ENCODE data around the gene PODXL2.
A peak's percentile ranks its signal among the peaks of the same experiment; 100 is the strongest.

Gene PODXL2, protein sequence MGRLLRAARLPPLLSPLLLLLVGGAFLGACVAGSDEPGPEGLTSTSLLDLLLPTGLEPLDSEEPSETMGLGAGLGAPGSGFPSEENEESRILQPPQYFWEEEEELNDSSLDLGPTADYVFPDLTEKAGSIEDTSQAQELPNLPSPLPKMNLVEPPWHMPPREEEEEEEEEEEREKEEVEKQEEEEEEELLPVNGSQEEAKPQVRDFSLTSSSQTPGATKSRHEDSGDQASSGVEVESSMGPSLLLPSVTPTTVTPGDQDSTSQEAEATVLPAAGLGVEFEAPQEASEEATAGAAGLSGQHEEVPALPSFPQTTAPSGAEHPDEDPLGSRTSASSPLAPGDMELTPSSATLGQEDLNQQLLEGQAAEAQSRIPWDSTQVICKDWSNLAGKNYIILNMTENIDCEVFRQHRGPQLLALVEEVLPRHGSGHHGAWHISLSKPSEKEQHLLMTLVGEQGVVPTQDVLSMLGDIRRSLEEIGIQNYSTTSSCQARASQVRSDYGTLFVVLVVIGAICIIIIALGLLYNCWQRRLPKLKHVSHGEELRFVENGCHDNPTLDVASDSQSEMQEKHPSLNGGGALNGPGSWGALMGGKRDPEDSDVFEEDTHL

DNA sequence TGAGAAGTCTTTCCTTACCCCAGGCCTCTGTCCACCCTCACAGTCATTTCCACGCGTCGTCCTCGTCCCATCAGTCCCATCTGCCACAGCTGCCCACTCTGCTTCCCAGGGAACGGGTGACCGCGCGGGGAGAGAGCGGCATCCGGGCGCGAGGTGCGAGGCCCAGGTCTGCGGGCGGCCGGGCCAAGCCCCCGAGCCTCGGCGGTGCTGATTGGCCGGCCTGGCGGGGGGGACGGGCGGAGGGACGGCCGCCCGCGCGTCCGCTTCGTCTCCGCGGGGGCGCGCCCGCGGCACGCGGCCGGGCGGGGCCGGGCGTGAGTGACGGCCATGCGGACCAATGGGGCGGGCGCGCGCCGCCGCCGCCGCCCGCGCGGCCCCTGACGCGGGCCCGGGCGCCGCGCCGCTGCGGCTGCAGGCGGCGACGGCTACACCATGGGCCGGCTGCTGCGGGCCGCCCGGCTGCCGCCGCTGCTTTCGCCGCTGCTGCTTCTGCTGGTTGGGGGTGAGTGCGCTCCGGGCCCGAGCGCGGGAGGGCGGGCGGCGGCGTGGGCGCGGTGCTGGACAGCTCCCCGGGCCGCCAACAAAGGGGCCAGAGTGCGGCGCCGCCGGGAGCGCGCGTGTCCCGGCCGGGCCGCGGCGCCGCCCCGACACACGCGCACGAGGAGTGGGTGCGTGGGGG, at the start of gene PODXL2:
TSS of gene PODXL2 (plus strand) at position 398 of the 679 bp plus-strand sequence. CDS start at position 433, 35 bp downstream.
- no peak for DNase-seq (ENCODE audit: extremely low read depth in 1 of 2, low read depth in 1 of 2)

DNA sequence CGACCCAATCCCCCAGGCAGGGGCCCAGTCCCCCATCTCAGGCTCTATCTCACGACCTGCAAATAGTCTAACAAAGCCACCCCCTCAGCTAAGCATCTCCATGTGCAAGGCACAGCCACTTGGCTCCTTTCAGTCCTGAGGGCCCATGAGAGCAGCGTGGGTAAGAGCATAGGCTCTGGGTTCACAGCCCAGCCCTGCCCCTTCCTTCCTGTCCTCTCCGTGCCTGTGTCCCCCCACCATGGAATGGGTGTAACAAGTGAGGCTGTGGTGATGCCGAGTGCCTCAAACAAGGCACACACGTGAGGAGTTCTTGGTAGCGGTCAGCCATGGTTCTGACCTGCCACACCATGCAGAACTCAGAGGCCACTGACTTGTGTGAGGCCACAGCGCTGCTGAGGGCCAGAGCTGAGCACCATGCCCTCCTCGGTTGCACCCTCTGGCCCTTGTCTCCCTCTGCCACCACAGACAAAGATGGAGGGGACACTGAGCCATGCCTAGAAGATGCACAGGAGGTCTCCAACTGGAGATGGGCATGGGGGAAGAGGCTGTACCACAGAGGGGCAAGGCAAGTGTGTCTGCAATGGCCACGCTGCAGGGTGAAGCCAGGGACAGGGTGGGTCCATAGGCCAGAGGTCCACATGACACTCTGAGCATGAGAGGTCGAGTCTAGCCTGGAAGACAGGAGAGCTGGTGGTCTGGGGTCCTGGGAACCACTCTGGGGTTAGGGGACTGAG, 48.5 kb upstream of the PODXL2 start:
- no peak for DNase-seq (ENCODE audit: extremely low read depth in 1 of 2, low read depth in 1 of 2)

DNA sequence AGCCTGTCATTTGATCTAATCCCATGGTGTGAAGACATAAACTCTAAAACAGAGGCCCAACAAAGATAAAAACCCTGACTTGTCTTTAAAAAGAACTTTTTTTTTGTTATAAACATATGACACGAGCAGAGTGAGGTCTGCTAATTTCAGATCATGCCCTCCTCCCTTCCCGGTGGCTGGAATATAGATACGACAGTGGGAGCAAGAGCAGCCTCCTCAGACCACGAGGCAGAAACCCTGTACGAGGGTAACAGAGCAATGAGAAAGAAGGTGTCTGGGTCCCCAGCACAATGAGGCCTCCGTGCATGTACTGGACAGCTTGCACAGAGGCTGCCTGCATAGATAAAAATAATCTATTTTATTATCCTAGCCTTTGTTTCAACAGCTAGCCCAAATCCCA, 44.3 kb upstream of the PODXL2 start:
- DNase-seq (ENCODE audit: extremely low read depth in 1 of 2, low read depth in 1 of 2): no peak

DNA sequence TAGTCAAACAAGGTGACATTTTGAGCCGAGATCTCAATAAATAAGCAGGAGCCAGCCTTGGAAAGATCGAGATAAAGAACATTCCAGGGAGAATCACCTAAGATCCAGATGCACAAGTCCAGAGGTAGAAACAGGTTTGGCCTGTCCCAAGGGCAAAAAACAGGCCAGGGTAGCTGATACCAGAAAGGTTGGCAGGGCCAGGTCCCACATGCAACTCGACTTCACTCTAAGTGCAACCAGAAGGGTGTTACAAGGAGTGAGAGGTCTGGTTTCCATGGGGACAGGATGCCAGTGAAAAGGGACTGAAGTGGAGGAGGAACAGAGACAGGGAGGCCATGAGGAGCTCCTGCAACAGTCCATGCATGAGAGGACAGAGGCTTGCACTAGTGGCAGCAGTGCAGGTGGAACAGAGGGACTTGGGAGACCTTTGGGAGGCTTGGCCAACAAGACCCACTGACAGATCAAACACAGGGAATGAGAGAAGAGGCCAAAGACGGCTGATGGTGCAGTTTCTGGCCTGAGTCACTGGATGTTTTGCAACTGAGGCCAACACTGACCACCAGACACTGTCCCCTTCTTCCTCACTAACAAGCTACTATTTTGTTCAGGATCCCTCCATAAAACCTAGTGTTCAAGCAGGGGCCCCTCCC, 43.7 kb upstream of the PODXL2 start:
- DNase-seq (ENCODE audit: extremely low read depth in 1 of 2, low read depth in 1 of 2): no peak

DNA sequence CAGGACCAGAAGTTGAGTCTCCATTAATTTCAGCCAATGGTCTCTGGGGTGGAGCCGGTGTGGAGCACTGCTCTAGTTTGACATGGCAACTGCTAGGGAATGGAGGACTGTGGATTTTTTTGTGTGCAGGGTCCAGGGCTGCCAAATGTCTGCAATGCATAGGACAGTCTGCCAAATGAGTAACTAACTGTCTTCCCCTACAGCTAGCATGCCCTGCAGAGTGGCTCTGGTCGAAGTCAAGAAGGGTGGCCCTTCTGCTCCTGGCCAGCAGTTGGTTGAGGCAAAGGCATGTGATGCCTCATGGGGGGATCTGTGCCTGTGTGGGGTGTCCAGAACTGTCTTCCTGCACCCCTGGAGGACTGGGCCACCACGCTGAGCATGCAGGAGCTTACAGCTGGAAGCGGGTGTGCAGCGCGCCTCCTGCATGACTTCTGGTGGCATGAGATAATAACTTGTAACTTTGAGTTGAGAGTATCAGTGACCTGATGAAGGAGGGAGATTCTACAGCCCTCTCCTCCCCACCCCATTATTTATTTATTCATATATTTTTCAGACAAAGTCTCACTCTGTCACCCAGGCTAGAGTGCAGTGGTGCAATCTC, 43.1 kb upstream of the PODXL2 start:
- no peak for DNase-seq (ENCODE audit: extremely low read depth in 1 of 2, low read depth in 1 of 2)

DNA sequence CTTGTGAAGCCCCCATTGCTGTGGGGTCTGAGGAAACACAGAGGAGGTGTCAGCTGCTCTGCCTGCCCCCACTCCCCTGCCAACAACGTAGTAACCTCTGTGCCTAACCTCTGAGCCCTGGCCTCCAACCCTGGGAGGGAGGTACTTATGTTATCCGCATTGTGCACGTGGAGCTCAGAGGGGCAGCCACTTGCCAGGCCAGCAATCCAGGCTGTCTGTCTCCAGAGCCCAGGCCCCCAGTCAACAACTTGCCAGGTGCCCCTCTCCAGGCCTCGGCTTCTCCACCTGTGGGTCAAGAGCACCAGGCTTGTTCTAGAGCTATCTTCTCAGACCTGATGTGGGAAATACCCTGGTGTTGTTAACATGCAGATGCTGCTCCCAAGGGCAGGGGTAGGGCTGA, 41.1 kb upstream of the PODXL2 start:
- DNase-seq (ENCODE audit: extremely low read depth in 1 of 2, low read depth in 1 of 2): no peak

DNA sequence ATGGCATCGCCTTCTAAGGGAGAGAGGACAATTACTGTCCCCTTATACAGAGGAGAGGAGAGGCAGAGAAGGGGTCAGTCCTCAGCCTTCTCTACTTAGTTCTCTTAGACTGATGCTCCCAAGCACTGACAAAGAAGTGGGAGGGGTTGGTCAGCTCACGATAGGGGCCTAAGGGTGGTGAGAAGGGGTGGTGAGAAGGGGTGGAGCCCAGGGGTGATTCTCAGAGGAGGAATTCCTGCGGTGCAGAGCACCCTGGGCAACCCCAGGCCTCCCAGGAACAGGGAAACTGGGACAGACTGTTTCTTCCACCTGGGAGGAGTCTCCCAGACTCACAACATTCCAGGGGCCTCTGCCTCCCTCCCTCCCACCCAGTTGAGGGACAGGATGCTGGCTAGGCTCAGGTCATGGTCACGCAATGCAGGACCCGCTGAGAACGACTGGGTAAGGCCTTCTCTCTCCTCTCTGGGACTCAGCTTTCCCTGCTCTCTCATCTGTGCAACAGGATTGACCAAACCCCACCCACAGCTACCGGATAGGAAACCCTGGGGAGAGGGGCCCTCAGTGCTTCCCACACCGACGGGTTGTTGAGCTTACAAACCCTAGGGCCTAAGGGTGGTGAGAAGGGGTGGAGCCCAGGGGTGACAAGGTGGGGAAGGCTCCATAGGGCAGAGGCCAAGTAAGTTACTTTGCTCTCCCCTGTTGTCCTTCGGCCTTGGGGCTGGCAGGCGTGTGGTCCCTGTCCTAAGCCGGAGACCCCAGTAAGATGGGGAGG, 40.0 kb upstream of the PODXL2 start:
- DNase-seq (ENCODE audit: extremely low read depth in 1 of 2, low read depth in 1 of 2): peak in 1 of 2 donors; percentile 31

DNA sequence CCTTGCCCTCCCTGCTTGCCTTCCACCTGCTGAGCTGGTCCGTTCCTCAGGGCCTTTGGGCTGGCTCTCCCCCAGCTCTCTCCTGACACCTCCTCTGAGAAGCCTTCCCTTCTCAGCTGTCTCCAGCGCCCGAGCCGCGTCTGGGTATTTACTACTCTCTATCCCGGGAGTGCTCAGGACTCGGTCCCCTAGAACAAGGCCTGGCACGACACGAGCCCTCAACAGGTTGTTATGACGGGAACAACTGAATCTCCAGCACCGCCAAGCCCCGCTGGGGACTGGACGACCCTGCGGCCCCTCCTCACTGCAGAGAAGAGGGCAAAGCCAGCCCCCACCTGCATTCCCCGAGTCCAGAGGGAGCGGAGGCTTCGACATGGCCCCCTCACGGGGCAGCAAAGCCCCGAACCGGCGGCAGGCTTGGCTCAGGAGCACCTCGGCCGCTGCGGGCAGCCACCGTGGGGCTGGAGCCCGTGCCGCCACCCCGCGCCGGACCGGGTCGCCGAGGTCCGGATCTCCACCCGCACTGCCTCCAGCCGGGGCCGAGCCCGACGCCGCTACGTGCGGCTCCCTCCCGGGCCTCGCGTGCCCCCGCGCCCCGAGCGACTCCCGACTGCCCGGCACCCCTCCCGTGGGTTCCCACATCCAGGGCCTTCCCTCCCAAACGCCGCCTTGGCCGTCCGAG, 39.2 kb upstream of the PODXL2 start:
- DNase-seq (ENCODE audit: extremely low read depth in 1 of 2, low read depth in 1 of 2): no peak

DNA sequence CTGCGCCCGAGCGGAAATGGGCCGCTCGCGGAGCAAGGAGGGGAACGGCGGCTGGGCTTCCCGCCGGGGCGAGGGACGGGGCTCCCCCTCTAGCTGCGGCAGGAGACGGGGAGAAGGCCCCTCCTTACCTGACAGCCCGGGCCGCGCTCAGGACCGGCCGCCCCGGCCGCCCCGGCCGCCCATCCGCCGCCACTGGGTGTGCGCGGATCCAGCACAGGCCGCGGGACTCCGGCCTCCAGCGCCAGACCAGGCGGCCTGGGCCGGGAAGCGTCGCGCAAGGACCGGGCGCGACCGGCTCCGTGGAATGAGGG, 38.7 kb upstream of the PODXL2 start:
- DNase-seq (ENCODE audit: extremely low read depth in 1 of 2, low read depth in 1 of 2): no peak

DNA sequence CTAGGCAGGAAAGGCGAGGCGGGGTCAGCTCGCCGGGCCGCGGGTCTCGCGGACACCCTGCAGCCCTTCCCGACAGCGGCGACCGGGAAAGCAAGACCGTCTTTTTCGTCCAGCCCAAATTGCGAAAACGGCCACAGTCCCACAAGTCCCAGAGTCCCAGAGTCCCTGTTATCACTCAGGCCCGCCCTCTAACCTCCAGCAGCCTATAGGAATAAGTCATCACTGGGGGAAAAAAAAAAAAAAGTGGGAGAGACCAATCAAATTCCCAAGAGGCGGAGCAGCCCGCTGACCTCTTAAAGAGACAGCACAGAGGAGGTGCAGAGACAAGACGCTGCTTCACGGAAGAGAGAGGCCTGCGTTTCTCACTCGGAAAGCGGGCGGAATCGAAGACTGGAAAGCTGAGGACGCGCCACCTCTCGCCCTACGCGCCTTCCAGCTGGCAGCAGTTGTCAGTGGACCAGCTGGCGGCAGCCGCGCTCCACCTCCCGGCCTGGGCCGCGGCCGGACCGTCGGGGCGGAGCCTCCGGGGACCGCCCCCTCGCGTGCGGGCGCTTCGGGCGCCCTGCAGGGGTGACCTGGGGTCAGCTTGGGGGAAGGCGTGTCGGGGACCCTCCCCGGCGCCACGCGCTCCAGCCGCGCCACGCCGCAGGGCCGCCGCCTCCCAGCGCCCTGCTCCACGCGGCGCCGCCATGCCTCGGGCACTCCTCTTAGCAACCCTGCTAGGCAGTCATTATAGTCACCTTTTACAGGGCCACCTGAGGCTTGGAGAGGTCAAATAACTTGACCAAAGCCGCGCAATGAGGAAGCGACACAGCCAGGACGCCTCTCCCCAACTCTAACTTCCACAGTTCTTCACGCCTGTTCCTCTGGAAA, 38.2 kb upstream of the PODXL2 start, which contains the start of gene TPRA1:
TSS of gene TPRA1 (minus strand) at position 141 of the 873 bp plus-strand sequence. CDS start 10,587 bp downstream, outside the sequence.
- peak; percentile 62 to 78 for DNase-seq (ENCODE audit: extremely low read depth in 1 of 2, low read depth in 1 of 2)

DNA sequence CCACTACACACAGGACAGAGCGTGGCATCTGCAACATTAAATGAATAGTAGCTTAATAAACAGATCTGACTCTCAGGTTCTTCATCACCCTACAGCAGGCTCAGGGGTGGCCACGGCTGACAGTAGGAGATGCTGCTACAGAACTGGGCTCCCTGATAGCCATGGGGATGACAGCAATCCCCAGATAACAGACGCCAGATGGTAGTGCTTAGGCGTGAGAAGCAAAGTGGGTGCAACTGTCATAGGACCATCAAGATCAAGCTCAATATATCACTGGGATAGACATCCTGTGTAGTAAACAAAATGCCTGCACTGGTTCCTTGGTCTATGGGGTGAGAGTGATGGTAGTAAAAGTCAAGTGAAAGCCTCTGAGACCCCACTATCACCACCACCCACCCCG, 35.8 kb upstream of the PODXL2 start:
- no peak for DNase-seq (ENCODE audit: extremely low read depth in 1 of 2, low read depth in 1 of 2)

DNA sequence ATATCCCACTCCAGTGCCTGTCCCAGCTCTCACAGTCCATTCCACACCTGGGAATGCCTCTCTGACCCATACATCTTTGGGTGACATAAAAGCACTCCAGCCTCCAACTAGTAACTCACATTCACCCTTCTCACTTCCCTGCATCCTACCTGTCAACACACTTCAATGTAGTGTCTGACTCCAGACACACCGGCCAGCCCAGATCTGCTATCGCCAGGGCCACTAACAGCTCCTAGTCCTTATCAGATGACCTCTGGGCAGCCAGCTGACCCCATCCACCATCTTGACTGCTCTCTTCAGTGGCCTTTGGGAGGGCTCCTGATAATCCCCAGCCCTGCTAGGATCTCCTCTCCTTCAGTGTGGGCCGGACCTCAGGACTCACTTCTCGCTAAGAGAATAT, 33.7 kb upstream of the PODXL2 start:
- no peak for DNase-seq (ENCODE audit: extremely low read depth in 1 of 2, low read depth in 1 of 2)

DNA sequence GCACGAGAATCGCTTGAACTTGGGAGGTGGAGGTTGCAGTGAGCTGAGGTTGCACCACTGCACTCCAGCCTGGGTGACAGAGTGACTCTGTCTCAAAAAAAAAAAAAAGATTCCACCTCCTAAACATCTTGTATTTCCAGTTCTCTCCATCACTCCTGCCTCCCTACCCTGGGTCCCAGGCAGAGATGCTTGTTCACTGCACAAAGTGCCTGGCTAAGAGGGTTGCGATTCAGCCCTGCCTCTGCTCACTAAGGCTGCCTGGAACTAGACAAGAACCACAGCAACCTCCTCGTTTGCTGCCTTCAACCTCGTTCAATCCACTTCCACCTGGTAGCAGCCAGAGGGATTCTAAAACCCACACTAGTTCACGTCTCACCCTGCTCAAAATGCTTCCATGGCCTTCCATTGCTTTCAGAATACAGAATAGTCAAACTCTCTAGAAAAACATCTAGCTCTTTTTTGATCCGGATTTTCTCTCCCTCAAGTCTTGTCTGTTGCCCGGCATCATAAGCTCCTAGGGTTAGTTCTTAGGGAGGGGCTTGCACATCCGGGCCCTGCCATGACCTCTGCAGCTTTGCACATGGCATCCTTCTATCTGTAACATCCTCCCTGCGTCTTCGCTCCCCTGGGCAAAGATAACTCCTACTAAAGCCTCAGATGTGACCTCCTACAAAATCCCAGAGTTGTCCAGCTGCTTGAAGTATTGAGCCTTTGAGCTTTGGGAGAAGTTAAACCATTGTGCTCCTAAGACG, 31.8 kb upstream of the PODXL2 start:
- no peak for DNase-seq (ENCODE audit: extremely low read depth in 1 of 2, low read depth in 1 of 2)

DNA sequence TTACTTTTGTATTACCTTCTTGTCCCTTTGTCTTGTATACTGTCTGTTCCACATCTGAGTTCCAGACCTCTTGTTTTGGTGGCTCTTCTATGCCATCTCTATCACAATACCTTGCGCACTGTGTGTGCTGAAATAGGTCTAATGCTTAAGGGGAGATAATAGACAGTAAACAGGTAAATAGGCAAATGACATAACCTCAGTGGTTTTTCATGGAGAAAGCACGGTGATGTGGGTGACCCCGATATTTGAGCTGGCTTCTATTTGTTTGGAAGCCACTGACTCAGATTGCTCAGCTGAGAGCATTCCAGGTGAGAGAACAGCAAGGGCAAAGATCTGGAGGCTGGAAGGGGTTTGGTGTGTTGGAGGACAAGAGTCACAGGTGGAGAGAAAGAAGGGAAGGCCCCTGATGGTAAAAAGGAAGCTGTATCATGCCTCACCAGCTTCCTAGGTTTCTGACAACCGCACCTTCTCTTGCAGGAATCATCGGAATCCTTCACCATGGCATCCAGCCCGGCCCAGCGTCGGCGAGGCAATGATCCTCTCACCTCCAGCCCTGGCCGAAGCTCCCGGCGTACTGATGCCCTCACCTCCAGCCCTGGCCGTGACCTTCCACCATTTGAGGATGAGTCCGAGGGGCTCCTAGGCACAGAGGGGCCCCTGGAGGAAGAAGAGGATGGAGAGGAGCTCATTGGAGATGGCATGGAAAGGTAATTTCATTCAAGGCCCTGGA, 30.0 kb upstream of the PODXL2 start:
- DNase-seq (ENCODE audit: extremely low read depth in 1 of 2, low read depth in 1 of 2): no peak

DNA sequence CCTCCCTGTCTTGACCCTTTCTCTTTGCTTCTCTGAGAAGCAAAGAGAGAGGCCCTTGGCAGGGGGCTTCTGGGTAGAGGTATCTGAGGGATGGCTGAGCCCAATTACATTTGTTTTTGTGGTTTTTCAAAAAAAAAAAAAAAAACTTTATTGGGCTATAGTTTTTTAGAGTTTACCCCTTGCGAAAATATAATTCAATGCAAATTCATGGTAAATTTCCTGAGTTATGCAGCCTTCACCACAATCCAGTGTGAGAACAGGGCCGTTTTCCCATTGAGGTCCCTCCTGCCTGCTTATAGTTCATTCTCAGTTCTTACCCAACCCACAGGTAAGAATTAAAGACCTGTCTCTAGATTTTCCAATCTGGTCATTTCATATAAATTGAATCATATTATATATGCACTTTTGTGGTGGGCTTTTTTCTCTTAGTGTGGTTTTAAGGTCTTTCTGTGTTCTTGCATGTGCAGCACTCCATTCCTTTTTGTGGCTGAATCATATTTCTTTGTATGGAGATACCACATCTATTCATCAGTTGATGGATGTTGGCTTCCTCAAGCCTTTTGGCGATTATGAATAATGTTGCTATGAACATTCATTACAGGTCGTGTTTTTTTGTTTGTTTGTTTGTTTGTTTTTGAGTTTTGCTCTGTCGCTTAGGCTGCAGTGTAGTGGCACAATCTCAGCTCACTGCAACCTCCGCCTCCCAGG, 28.1 kb upstream of the PODXL2 start:
- DNase-seq (ENCODE audit: extremely low read depth in 1 of 2, low read depth in 1 of 2): no peak

DNA sequence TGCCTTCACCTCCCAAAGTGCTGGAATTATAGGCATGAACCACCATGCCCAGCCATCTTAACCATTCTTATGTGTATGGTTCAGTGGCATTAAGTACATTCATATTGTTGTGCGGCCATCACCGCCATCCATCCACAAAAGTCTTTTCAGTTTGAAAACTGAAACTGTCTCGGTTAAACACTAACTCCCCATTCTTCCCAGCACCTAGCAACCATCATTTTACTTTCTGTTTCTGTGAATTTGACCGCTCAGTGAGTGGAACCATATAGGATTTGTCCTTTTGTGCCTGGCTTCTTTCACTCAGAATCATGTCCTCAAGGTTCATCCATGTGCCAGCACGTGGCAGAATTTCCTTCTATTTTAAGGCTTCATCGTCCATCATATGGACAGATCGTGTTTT, 24.9 kb upstream of the PODXL2 start:
- no peak for DNase-seq (ENCODE audit: extremely low read depth in 1 of 2, low read depth in 1 of 2)
